Endometrial microvascular endothelial cells (primary cell): ENCODE data around the gene DESI2. TPM values are rescaled to one million over a fixed set of nuclear protein-coding genes. Genes with fewer than 3 reads are reported as not detected.
"Not testable (repeated sequence)": the region's sequence is repeated elsewhere in the genome, so short reads cannot be mapped to it uniquely, and the experiment has no call there.

ENCODE experiments used
- in situ Hi-C: cut with HindIII; loops from 2 replicates; pipeline ENCODE4 v1.10.0; 2017; ENCODE audit warnings: low sequenced_read_pairs, low pct_unique_long_range_greater_than_20kb; ENCODE audit errors: inconsistent ontology term
- total RNA-seq: library from RNA; depleted of rRNA; stranded (reverse); fragments of >200 nt; gene quantifications from one replicate; pipeline ENCODE4 v1.2.3, GENCODE V29; 2015; ENCODE audit errors: inconsistent ontology term

DESI2 gene
- total RNA-seq, 1 donor from 2014 or later = 53.9 TPM

- in situ Hi-C loops = no loop called here
Observed at GRCh38 chr1:244735876-244736561, 83.1 kb downstream of the DESI2 start.

DNA sequence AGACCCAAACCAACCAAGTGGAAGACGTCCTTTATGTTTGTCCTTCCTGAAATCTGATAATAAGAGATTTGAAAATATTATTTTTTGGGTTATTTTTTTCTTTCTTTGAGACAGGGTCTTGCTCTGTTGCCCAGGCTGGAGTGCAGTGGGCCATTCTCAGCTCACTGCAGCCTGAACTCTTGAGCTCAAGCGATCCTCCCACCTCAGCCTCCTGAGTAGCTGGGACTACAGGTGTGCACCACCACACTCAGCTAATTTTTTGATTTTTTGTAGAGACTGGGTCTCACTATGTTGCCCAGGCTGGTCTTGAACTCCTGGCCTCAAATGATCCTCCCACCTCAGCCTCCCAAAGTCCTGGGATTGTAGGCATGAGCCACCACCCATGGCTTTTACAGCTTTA is 86.2 kb downstream of the DESI2 start:
- in situ Hi-C loops = not testable (repeated sequence)

DNA sequence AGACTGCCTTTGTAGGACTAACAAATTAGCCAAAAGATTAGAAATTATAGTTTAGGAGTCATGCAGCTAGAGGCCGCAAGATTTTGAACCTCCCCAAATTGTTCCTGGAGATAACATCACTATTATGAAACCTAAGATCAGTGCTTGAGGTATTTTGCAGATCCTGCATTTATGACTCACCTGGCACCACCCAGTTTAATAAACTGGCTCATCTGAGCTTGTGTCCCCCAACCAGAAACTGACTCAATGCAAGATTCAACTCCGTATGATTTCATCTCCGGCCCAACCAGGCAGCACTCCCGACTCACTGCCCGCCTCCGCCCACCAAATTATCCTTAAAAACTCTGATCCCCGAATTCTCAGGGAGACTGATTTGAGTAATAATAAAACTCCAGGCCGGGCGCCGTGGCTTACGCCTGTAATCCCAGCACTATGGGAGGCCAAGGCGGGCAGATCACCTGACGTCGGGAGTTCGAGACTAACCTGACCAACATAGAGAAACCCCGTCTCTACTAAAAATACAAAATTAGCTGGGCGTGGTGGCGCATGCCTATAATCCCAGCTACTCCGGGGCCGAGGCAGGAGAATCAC is 87.2 kb downstream of the DESI2 start:
- in situ Hi-C loops = not testable (repeated sequence)

DNA sequence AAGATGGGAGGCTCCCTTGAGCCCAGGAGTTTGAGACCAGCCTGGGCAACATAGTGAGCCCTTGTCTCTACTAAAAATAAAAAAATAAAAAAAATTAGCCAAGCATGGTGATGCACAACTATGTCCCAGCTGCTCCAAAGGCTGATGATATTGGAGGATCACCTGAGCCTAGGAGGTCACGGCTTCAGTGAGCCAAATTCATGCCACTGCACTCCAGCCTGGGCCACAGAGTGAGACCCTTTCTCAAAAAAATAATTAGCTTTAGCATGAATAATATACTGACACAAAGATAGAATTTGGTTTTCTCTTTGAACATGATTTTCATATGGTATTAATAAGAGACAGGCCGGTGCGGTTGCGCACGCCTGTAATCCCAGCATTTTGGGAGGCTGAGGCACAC is 88.8 kb downstream of the DESI2 start:
- in situ Hi-C loops = no loop called here

DNA sequence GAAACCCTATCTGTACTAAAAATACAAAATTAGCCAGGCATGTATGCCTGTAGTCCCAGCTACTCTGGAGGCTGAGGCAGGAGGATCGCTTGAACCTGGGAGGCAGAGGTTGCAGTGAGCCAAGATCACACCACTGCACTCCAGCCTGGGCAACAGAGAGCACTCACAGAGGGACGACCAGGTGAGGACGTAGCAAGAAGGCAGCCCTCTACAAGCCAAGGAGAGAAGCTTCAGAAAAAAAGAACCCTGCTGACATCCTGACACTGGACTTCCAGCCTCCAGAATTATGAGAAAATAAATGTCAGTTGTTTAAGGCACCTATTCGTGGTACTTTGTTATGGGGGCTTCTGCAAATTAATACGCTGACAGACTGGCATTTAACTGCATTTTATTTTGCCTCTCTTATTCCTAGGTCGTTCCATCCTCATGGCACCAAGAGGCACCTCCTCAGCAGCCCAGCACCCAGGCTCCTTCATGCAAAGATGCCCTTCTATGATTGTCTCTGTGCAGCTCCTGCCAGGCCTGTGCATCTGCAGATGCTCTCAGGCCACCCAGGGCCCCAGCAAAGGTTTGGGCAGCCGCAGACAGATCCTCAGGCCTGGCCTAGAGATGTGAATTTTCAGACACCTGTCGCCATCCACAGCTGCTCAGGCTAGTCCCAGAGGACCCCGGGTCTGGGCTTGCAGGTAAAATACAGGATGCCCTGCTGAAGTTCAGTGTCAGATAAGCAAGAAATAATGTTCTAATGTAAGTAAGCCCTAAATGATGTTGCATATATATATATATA is 96.5 kb downstream of the DESI2 start:
- in situ Hi-C loops = no loop called here

- in situ Hi-C loops = no loop called here
Observed at GRCh38 chr1:244751271-244751895, 98.5 kb downstream of the DESI2 start.

DNA sequence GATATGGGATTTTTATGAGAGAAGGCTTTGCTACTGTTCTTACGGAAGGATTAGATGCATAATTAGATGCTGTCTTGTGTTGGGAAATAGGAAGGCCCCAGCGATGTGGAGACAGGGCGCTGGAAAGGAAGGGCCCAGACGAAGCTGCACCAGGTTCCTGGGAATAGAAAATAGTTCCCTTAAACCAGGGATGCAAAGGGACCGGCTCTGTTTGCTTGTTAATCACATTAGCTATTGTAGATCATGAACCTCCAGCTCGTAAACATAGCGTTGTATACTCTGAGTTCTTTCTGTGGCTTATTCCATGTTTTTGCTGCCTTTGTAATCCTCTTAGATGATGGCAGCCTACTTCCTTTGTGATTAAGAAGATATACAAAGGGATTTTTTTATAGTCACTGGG is 102.7 kb downstream of the DESI2 start:
- in situ Hi-C loops = no loop called here

GRCh38 chr1:244757091-244757939 is 104.4 kb downstream of the DESI2 start:
- in situ Hi-C loops = no loop called here

Other genes with a start within 250 kb of the DESI2 start
- 61.5 TPM for gene ADSS2, start 201.2 kb upstream of the DESI2 start, total RNA-seq
- gene CATSPERE, start 191.9 kb upstream of the DESI2 start, total RNA-seq = 0.19 TPM
- gene COX20, start 182.5 kb downstream of the DESI2 start, total RNA-seq = 61.5 TPM
- gene HNRNPU, start 211.4 kb downstream of the DESI2 start, total RNA-seq = 396 TPM